HepG2 (cell line): ENCODE results near the gene CIAPIN1. TPM values are rescaled to one million over a fixed set of nuclear protein-coding genes. Genes with fewer than 3 reads are reported as not detected.

Experiments
- PCBP2 ChIP-seq: fragments of 200-400 bp; formaldehyde crosslinking; optimal IDR thresholded peaks from 2 replicates; pipeline ENCODE3; 2018; ENCODE audit warnings: low read length, low read depth; ENCODE audit not compliant: poor library complexity, severe bottlenecking
- PPARG ChIP-seq: conservative IDR thresholded peaks from 2 replicates; pipeline ENCODE4 v1.6.1; 2016; ENCODE audit warnings: missing biosample characterization, missing genetic modification reagents
- SMARCC2 ChIP-seq: fragments of 450-650 bp; IDR thresholded peaks from 2 replicates; pipeline ENCODE4 v1.6.1; 2017; ENCODE audit warnings: antibody characterized with exemption, mild to moderate bottlenecking
- TCF7 ChIP-seq: sonication (generic); IDR thresholded peaks from 2 replicates; pipeline ENCODE4 v1.6.1; 2016; ENCODE audit warnings: antibody characterized with exemption, low read depth
- YEATS2 ChIP-seq: sonication (generic); formaldehyde crosslinking; IDR thresholded peaks from 2 replicates; pipeline ENCODE4 v1.4.0; 2020; ENCODE audit warnings: missing genetic modification reagents, borderline replicate concordance
- ZBTB33 ChIP-seq: sonication (generic); formaldehyde crosslinking; IDR thresholded peaks from 2 replicates; pipeline ENCODE4 v1.4.0; 2020; ENCODE audit warnings: missing genetic modification reagents
- ZNF17 ChIP-seq: sonication (generic); formaldehyde crosslinking; IDR thresholded peaks from 2 replicates; pipeline ENCODE4 v1.5.0; 2020; ENCODE audit warnings: mild to moderate bottlenecking, missing genetic modification reagents
- ZNF282 ChIP-seq: fragments of 450-650 bp; IDR thresholded peaks from 2 replicates; pipeline ENCODE4 v1.6.1; 2018; ENCODE audit not compliant: partially characterized antibody
- ZNF629 ChIP-seq: sonication (generic); formaldehyde crosslinking; conservative IDR thresholded peaks from 2 replicates; pipeline ENCODE4 v1.5.0; 2020; ENCODE audit warnings: missing genetic modification reagents
- ZNF646 ChIP-seq: sonication (generic); formaldehyde crosslinking; IDR thresholded peaks from 2 replicates; pipeline ENCODE4 v1.9.0; 2021; ENCODE audit warnings: mild to moderate bottlenecking, missing genetic modification reagents
- ZNF749 ChIP-seq: sonication (generic); formaldehyde crosslinking; IDR thresholded peaks from 2 replicates; pipeline ENCODE4 v1.8.0; 2022; ENCODE audit warnings: mild to moderate bottlenecking, missing genetic modification reagents, moderate library complexity, borderline replicate concordance
- ZNF839 ChIP-seq: sonication (generic); formaldehyde crosslinking; IDR thresholded peaks from 2 replicates; pipeline ENCODE4 v1.4.0; 2020; ENCODE audit warnings: missing genetic modification reagents, mild to moderate bottlenecking, borderline replicate concordance
- polyA plus RNA-seq, 8 experiments: library from polyadenylated mRNA; depleted of rRNA in 3 of 8; stranded (reverse) in 7 of 8; unstranded in 1 of 8; fragments of >200 nt; fragmentation: Illumina TruSeq in 4 of 8; extraction: Trizol in 4 of 8; gene quantifications; 2 replicates each; pipeline versions ENCODE4 v1.2.1 to v1.2.3, GENCODE V29; 2011 to 2016; ENCODE audit warnings: low read depth in 4 of 8, missing spikeins in 1 of 8, mixed read lengths in 1 of 8; ENCODE audit not compliant: insufficient read depth in 1 of 8
- total RNA-seq, 5 experiments: library from RNA; depleted of rRNA; stranded (reverse); fragments of >200 nt; fragmentation: Illumina TruSeq; extraction: Trizol; gene quantifications; 2 replicates each; pipeline ENCODE4 v1.2.3, GENCODE V29; 2016; ENCODE audit warnings: low read depth in 1 of 5
- TF ChIP-seq, protein P1 (sequence below): IDR thresholded peaks from 2 replicates; pipeline ENCODE4 v1.6.1; 2016; ENCODE audit warnings: low read depth, control low read depth

Gene CIAPIN1
- total and polyA plus RNA-seq, 2 of the 13 experiments (the other 11 are each of a cell fraction or from before 2014, with no cell fraction given): 69.3 to 89.7 TPM

- TF ChIP-seq ZBTB33: no peak
- TF ChIP-seq PPARG: no peak
- TF ChIP-seq ZNF17 (CRISPR knock-in tag): no peak
- no peak for TF ChIP-seq SMARCC2
- peak; percentile 41; the same call in 1 of the 2 replicates for TF ChIP-seq ZNF629 (CRISPR knock-in tag)
- TF ChIP-seq TCF7: no peak
- TF ChIP-seq, protein P1, sequence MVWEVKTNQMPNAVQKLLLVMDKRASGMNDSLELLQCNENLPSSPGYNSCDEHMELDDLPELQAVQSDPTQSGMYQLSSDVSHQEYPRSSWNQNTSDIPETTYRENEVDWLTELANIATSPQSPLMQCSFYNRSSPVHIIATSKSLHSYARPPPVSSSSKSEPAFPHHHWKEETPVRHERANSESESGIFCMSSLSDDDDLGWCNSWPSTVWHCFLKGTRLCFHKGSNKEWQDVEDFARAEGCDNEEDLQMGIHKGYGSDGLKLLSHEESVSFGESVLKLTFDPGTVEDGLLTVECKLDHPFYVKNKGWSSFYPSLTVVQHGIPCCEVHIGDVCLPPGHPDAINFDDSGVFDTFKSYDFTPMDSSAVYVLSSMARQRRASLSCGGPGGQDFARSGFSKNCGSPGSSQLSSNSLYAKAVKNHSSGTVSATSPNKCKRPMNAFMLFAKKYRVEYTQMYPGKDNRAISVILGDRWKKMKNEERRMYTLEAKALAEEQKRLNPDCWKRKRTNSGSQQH (CRISPR knock-in tag): no peak
- no peak for TF ChIP-seq ZNF646 (CRISPR knock-in tag)
- no peak for TF ChIP-seq ZNF282
- no peak for TF ChIP-seq ZNF839
- TF ChIP-seq ZNF749: no peak
- no peak for TF ChIP-seq PCBP2
- no peak; the same call in 1 of the 2 replicates for TF ChIP-seq YEATS2
Measured at GRCh38 chr16:57471852-57472664, 24.9 kb upstream of the CIAPIN1 start (continued).
